ENCODE results near the gene RBM15B. TPM values are rescaled to one million over a fixed set of nuclear protein-coding genes. Genes with fewer than 3 reads are reported as not detected.
A peak's percentile ranks its signal among the peaks of the same experiment; 100 is the strongest.

Gene RBM15B
- total RNA-seq, 1 donor from 2014 or later = 39.5 TPM

DNA sequence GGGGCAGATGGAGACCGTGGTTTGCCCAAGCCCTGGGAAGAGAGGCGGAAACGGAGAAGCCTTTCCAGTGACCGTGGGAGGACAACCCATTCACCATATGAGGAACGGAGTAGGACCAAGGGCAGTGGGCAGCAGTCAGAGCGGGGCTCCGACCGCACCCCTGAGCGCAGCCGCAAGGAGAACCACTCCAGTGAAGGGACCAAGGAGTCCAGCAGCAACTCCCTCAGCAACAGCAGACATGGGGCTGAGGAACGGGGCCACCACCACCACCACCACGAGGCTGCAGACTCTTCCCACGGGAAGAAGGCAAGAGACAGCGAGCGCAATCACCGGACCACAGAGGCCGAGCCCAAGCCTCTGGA lies 2.0 kb downstream of the RBM15B start:
- H3K27ac Mint-ChIP-seq (ENCODE audit: unreplicated experiment) = peak overlapping the region; percentile 32
- H3K9me3 Mint-ChIP-seq (ENCODE audit: low read depth) = no peaks in the 10 kb centered on the region
- peaks cover 57% of the 10 kb centered on the region for H3K4me1 Mint-ChIP-seq (ENCODE audit: low read depth)
- no peaks in the 10 kb centered on the region for H3K27me3 Mint-ChIP-seq (ENCODE audit: low read depth)
- H3K36me3 Mint-ChIP-seq (ENCODE audit: low read depth) = peaks cover 23% of the 10 kb centered on the region
- DNase-seq (ENCODE audit: low spot score) = no peak
- peak overlapping the region; percentile 19 for H3K4me3 Mint-ChIP-seq (ENCODE audit: unreplicated experiment)
- TF ChIP-seq, protein P1, sequence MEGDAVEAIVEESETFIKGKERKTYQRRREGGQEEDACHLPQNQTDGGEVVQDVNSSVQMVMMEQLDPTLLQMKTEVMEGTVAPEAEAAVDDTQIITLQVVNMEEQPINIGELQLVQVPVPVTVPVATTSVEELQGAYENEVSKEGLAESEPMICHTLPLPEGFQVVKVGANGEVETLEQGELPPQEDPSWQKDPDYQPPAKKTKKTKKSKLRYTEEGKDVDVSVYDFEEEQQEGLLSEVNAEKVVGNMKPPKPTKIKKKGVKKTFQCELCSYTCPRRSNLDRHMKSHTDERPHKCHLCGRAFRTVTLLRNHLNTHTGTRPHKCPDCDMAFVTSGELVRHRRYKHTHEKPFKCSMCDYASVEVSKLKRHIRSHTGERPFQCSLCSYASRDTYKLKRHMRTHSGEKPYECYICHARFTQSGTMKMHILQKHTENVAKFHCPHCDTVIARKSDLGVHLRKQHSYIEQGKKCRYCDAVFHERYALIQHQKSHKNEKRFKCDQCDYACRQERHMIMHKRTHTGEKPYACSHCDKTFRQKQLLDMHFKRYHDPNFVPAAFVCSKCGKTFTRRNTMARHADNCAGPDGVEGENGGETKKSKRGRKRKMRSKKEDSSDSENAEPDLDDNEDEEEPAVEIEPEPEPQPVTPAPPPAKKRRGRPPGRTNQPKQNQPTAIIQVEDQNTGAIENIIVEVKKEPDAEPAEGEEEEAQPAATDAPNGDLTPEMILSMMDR (IDR thresholded peaks at IDR 0.05) = no peak

DNA sequence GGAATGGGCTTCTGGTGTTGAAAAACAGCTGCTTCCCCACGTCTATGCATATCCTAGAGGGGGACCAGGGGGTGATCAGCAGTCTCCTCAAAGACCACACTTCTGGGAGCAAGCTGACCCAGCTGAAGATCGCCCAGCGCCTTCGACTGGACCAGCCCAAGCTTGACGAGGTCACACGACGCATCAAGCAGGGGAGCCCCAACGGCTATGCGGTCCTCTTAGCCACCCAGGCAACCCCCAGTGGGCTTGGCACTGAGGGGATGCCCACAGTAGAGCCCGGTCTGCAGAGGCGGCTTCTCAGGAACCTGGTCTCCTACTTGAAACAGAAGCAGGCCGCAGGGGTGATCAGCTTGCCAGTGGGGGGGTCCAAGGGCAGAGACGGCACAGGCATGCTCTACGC lies 2.5 kb downstream of the RBM15B start:
- H3K27me3 Mint-ChIP-seq (ENCODE audit: low read depth) = no peaks in the 10 kb centered on the region

DNA sequence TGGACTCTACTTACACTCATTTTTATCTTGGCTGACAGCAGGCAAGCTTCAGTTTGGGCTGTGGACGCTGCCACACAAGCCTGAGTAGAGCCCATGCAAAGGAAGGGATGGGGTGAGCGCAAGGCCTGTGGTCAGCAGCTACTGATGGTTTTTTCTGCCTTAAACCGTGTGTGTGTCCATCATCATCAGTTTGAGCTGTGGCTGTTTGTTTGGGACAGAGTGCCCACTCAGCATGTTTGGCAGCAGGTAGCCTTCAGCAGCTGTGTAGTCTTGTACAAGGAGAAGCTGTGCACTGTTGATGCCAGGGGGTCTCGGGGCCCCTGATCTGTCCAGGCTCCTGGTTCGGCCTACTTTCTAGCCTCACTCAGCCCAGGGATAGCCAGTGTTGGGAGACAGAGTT lies 3.5 kb downstream of the RBM15B start:
- Mint-ChIP-seq H3K4me1 (ENCODE audit: low read depth) (peaks cover 50% of the 10 kb centered on the region), H3K4me3 (ENCODE audit: unreplicated experiment) (peak overlapping the region; percentile 2), H3K9me3 (ENCODE audit: low read depth) (no peaks in the 10 kb centered on the region), H3K36me3 (ENCODE audit: low read depth) (peaks cover 21% of the 10 kb centered on the region), H3K27me3 (ENCODE audit: low read depth) (no peaks in the 10 kb centered on the region), H3K27ac (ENCODE audit: unreplicated experiment) (peak overlapping the region; percentile 71)
- TF ChIP-seq, protein P1 (IDR thresholded peaks at IDR 0.05) = no peak
- no peak for DNase-seq (ENCODE audit: low spot score)

More for the DNA sequence above, 2.5 kb downstream of the RBM15B start:
- Mint-ChIP-seq H3K9me3 (ENCODE audit: low read depth) (no peaks in the 10 kb centered on the region), H3K27ac (ENCODE audit: unreplicated experiment) (no peak overlapping the region), H3K4me3 (ENCODE audit: unreplicated experiment) (no peak overlapping the region), H3K36me3 (ENCODE audit: low read depth) (peaks cover 23% of the 10 kb centered on the region), H3K4me1 (ENCODE audit: low read depth) (peaks cover 57% of the 10 kb centered on the region)
- DNase-seq (ENCODE audit: low spot score) = no peak
- TF ChIP-seq, protein P1 (IDR thresholded peaks at IDR 0.05) = no peak

DNA sequence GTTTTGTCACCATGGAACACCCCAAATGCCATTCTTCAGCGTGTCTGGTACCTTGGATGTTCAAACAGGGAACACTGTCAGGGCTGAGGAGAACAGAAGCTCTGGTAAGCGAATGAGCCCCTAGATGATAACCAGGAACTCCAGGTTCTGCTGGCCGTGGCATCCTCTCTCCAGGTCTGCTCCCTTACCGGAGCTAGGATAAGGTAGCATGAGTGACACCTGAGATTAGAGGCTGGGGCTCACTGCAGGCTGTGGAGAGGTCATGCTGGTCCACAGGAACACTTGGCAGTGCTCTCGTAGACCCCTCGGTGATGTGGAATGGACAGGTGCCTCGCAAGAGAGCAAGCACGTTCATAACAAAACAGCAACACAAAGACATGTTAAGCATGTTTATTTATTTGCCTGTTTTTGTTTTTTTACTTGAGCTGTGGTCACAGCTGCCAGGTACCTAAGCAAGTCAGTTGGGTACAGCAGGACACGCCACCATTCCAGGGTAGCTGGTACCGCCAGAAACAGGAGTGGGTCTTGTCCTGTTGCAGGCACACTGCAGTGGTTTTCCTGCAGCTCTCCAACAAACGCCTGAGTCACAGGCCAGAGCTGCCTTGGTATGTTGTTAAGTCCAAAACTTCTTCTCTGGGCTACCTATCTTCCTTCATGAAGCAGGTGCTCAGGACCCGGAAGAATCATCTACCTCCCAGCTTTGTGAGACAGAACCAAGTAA lies 4.6 kb downstream of the RBM15B start:
- H3K9me3 Mint-ChIP-seq (ENCODE audit: low read depth) = no peaks in the 10 kb centered on the region
- H3K27me3 Mint-ChIP-seq (ENCODE audit: low read depth) = no peaks in the 10 kb centered on the region
- H3K4me1 Mint-ChIP-seq (ENCODE audit: low read depth) = peaks cover 44% of the 10 kb centered on the region
- H3K36me3 Mint-ChIP-seq (ENCODE audit: low read depth) = peaks cover 21% of the 10 kb centered on the region
- TF ChIP-seq, protein P1 (IDR thresholded peaks at IDR 0.05) = no peak
- H3K4me3 Mint-ChIP-seq (ENCODE audit: unreplicated experiment) = no peak overlapping the region
- no peak overlapping the region for H3K27ac Mint-ChIP-seq (ENCODE audit: unreplicated experiment)
- DNase-seq (ENCODE audit: low spot score) = no peak

DNA sequence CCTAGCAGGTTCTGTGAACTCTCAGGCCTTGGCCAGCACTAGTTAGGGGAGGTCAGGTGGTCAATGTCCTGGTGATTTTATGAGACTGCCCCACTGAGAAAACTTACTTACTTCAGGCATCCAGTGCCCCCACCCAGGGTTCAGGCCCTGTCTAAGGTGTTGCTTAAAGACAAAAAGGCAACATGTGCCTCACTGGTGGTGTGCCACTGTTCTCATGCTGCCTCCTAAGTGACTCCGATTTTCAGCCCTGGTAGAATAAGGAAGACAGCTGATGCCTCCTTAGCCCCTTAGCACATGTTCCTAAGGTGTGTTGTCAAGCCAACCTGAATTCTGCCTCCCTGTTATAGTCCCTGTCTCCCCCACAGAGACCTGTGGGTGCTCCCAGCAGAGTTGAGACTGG lies 5.3 kb downstream of the RBM15B start:
- TF ChIP-seq, protein P1 (IDR thresholded peaks at IDR 0.05) = no peak
- no peak overlapping the region for H3K27ac Mint-ChIP-seq (ENCODE audit: unreplicated experiment)
- no peak for DNase-seq (ENCODE audit: low spot score)
- no peak overlapping the region for H3K4me3 Mint-ChIP-seq (ENCODE audit: unreplicated experiment)
- peaks cover 21% of the 10 kb centered on the region for H3K36me3 Mint-ChIP-seq (ENCODE audit: low read depth)
- H3K4me1 Mint-ChIP-seq (ENCODE audit: low read depth) = peaks cover 42% of the 10 kb centered on the region
- H3K27me3 Mint-ChIP-seq (ENCODE audit: low read depth) = no peaks in the 10 kb centered on the region
- no peaks in the 10 kb centered on the region for H3K9me3 Mint-ChIP-seq (ENCODE audit: low read depth)
